ENCODE data around the gene ZNF236. TPM values are rescaled to one million over a fixed set of nuclear protein-coding genes. Genes with fewer than 3 reads are reported as not detected.
"Not testable (repeated sequence)": the region's sequence is repeated elsewhere in the genome, so short reads cannot be mapped to it uniquely, and the experiment has no call there.

The ZNF236 gene
- total RNA-seq, 1 experiment from 2014 or later: 7.7 TPM

- Histone ChIP-seq H3K4me1 (no peaks in the 10 kb centered on the region), H3K27me3 (no peaks in the 10 kb centered on the region), H3K36me3 (no peaks in the 10 kb centered on the region), H3K9me3 (replicated peaks) (no peaks in the 10 kb centered on the region), H3K27ac (no peak overlapping the region), H3K4me3 (no peak overlapping the region)
- no peak for DNase-seq
Measured at GRCh38 chr18:77017355-77017754, 195.0 kb downstream of the ZNF236 start.

GRCh38 chr18:77018650-77019049 lies 196.3 kb downstream of the ZNF236 start:
- not testable (repeated sequence) for DNase-seq, H3K36me3 ChIP-seq

GRCh38 chr18:77019641-77020040 lies 197.3 kb downstream of the ZNF236 start:
- Histone ChIP-seq H3K36me3 (no peaks in the 10 kb centered on the region), H3K9me3 (replicated peaks) (no peaks in the 10 kb centered on the region), H3K4me1 (no peaks in the 10 kb centered on the region), H3K27me3 (no peaks in the 10 kb centered on the region), H3K4me3 (no peak overlapping the region), H3K27ac (no peak overlapping the region)
- DNase-seq: no peak

More at GRCh38 chr18:77018650-77019049, 196.3 kb downstream of the ZNF236 start:
- H3K27me3 ChIP-seq; H3K27ac ChIP-seq; H3K4me1 ChIP-seq; H3K9me3 ChIP-seq (replicated peaks); H3K4me3 ChIP-seq: not testable (repeated sequence)

Measured in SJCRH30 (cell line).